Calu3 (cell line): ENCODE measurements around the gene OPCML. TPM values are rescaled to one million over a fixed set of nuclear protein-coding genes. Genes with fewer than 3 reads are reported as not detected.

Source experiments
- BruUV-seq: library from RNA; stranded (reverse); fragments of 400-500 nt; replicated peaks from 2 replicates; lab custom pipeline; 2021; lab: Mats Ljungman, UMichigan
- CTCF ChIA-PET: fragments of 300-600 bp; sonication (Branson Sonifier 250); formaldehyde crosslinking; loops from one replicate; lab custom pipeline; 2022; ENCODE audit warnings: antibody characterized with exemption; lab: Charles Lee
- DNase-seq: peaks from one replicate; pipeline ENCODE4 v3.0.0; 2022
- H3K27ac Mint-ChIP-seq: one replicate; pipeline ENCODE4 v1.8.0; 2022; ENCODE audit warnings: mixed read lengths; ENCODE audit not compliant: unreplicated experiment
- H3K27me3 Mint-ChIP-seq: one replicate; pipeline ENCODE4 v1.8.0; 2022; ENCODE audit warnings: mixed read lengths; ENCODE audit not compliant: unreplicated experiment
- H3K36me3 Mint-ChIP-seq: one replicate; pipeline ENCODE4 v1.8.0; 2022; ENCODE audit warnings: mild to moderate bottlenecking, moderate library complexity, mixed read lengths; ENCODE audit not compliant: insufficient read depth, unreplicated experiment
- H3K4me1 Mint-ChIP-seq: one replicate; pipeline ENCODE4 v1.8.0; 2022; ENCODE audit warnings: mild to moderate bottlenecking, low read depth, mixed read lengths; ENCODE audit not compliant: unreplicated experiment
- H3K4me3 Mint-ChIP-seq: one replicate; pipeline ENCODE4 v1.8.0; 2022; ENCODE audit warnings: mild to moderate bottlenecking, low read depth, moderate library complexity, mixed read lengths; ENCODE audit not compliant: unreplicated experiment
- H3K9me3 Mint-ChIP-seq: one replicate; pipeline ENCODE4 v1.8.0; 2022; ENCODE audit warnings: low read depth, mixed read lengths; ENCODE audit not compliant: unreplicated experiment
- intact Hi-C: fragments of 100-400 bp; cut with micrococcal nuclease; formaldehyde crosslinking; loops from one replicate; pipeline ENCODE4 v1.10.0; 2022; ENCODE audit not compliant: unreplicated experiment
- total RNA-seq: library from RNA; stranded (reverse); gene quantifications from 2 replicates; pipeline ENCODE4 v1.2.3, GENCODE V29; 2022
- TF ChIP-seq, protein P1 (sequence below): fragments of 200-600 bp; IDR thresholded peaks from one replicate; pipeline ENCODE4 v1.8.0; 2022; ENCODE audit warnings: antibody characterized with exemption; ENCODE audit not compliant: unreplicated experiment

OPCML gene
- total RNA-seq, 1 experiment from 2014 or later = not detected

DNA sequence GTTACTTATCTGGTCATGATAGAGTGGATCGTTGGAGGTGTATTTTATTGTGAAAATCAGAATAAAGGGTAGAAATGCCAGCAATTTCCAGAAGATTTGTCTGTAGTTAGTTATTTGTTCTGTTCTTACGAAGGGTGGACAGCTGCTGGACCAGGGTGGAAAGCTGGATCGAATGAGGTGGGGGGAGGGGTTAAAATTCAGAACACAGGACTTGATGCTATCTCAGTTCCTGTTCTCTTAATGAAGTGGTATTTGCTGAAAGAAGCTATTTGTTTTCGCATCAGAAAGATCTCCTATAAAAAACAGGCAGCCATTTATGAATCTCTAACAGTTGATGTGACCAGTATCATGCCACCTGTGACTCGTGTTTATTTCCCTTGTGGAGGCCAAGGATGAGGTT is 556.2 kb downstream of the OPCML start:
- no TSS peak for BruUV-seq
- Mint-ChIP-seq H3K27ac (no peak overlapping the region), H3K9me3 (peaks cover 14% of the 10 kb centered on the region), H3K36me3 (no peaks in the 10 kb centered on the region), H3K4me1 (no peaks in the 10 kb centered on the region), H3K4me3 (no peak overlapping the region), H3K27me3 (no peaks in the 10 kb centered on the region)
- CTCF ChIA-PET = no interaction called here
- intact Hi-C loops = no loop called here
- DNase-seq = no peak
- TF ChIP-seq, protein P1, sequence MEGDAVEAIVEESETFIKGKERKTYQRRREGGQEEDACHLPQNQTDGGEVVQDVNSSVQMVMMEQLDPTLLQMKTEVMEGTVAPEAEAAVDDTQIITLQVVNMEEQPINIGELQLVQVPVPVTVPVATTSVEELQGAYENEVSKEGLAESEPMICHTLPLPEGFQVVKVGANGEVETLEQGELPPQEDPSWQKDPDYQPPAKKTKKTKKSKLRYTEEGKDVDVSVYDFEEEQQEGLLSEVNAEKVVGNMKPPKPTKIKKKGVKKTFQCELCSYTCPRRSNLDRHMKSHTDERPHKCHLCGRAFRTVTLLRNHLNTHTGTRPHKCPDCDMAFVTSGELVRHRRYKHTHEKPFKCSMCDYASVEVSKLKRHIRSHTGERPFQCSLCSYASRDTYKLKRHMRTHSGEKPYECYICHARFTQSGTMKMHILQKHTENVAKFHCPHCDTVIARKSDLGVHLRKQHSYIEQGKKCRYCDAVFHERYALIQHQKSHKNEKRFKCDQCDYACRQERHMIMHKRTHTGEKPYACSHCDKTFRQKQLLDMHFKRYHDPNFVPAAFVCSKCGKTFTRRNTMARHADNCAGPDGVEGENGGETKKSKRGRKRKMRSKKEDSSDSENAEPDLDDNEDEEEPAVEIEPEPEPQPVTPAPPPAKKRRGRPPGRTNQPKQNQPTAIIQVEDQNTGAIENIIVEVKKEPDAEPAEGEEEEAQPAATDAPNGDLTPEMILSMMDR = no peak

DNA sequence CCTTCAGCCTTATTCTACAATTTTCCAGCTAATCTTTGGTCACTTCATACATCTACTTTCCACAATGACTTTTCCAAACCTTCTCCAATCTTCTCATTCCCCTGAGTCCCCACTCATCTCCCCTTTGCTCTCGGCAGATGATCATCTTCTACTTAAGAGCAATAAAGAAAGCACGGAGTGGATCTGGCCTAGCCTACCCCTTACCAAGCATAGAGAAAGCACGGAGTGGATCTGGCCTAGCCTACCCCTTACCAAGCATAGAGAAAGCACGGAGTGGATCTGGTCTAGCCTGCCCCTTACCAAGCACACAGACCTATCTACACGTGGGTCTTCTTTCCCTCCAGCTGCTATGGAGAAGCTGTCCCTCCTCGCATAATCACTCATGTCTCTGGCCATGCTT is 558.6 kb downstream of the OPCML start:
- Mint-ChIP-seq H3K9me3 (peaks cover 19% of the 10 kb centered on the region), H3K27me3 (no peaks in the 10 kb centered on the region), H3K4me3 (no peak overlapping the region), H3K36me3 (no peaks in the 10 kb centered on the region), H3K4me1 (no peaks in the 10 kb centered on the region), H3K27ac (no peak overlapping the region)
- DNase-seq = no peak
- intact Hi-C loops = no loop called here
- BruUV-seq = no TSS peak
- TF ChIP-seq, protein P1 = no peak
- CTCF ChIA-PET = no interaction called here

DNA sequence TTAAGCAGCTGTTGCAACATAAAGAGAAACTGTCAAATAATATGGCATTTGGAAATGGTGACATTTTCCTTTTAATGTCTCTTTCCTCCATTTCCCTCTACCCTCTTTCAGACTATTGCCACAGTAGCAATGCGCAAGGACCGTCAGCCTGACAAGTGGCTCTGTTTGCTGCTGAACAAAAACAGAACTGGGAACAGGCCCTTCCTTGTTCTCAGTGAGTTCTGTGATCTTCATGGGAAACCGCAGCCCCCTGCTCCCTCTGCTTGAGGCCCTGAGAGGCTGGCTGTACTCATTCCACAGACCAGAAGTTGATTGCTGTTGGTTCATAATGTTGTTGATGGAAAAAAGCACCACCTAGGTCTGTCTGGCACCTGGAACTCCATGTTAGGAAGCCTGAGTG is 559.7 kb downstream of the OPCML start:
- no peaks in the 10 kb centered on the region for H3K27me3 Mint-ChIP-seq
- H3K4me3 Mint-ChIP-seq = no peak overlapping the region
- no TSS peak for BruUV-seq
- no peak overlapping the region for H3K27ac Mint-ChIP-seq
- peaks cover 19% of the 10 kb centered on the region for H3K9me3 Mint-ChIP-seq
- intact Hi-C loops = no loop called here
- no peak for DNase-seq
- H3K36me3 Mint-ChIP-seq = no peaks in the 10 kb centered on the region
- TF ChIP-seq, protein P1 = no peak
- CTCF ChIA-PET = no interaction called here
- no peaks in the 10 kb centered on the region for H3K4me1 Mint-ChIP-seq

DNA sequence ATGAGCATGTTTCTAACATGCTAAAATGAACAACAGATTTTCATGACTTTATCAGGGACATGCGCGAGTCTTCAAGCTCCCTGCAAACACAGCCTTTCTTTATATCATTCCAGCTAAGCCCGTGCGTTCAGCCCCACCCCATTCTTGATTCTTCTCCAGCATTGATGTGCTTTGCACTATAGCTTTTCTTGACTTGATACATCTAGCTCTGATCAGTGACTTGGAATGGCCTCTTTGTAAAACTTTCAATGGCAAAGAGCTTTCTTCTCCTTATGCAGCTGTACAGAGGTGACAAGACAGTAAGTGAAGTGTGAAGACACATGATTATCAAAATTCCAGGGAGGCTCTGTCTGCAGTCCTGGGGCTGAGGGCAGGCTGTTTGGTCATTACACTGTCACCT is 561.0 kb downstream of the OPCML start:
- no TSS peak for BruUV-seq
- H3K9me3 Mint-ChIP-seq = peaks cover 18% of the 10 kb centered on the region
- no peak overlapping the region for H3K4me3 Mint-ChIP-seq
- no peaks in the 10 kb centered on the region for H3K27me3 Mint-ChIP-seq
- H3K27ac Mint-ChIP-seq = no peak overlapping the region
- no peaks in the 10 kb centered on the region for H3K36me3 Mint-ChIP-seq
- H3K4me1 Mint-ChIP-seq = no peaks in the 10 kb centered on the region
- intact Hi-C loops = no loop called here
- TF ChIP-seq, protein P1 = no peak
- DNase-seq = no peak
- CTCF ChIA-PET = interaction anchor here (0.5 kb wide), 1 partner anchor 25 kb away, joined by 4 read pairs; no protein-coding TSS in a partner anchor
